RPMI8226 (cell line): ENCODE results near the gene LGMN.

ENCODE experiments used
- DNase-seq: peaks from one replicate; pipeline ENCODE4 v3.0.0-alpha.2; 2015

Gene LGMN

DNA sequence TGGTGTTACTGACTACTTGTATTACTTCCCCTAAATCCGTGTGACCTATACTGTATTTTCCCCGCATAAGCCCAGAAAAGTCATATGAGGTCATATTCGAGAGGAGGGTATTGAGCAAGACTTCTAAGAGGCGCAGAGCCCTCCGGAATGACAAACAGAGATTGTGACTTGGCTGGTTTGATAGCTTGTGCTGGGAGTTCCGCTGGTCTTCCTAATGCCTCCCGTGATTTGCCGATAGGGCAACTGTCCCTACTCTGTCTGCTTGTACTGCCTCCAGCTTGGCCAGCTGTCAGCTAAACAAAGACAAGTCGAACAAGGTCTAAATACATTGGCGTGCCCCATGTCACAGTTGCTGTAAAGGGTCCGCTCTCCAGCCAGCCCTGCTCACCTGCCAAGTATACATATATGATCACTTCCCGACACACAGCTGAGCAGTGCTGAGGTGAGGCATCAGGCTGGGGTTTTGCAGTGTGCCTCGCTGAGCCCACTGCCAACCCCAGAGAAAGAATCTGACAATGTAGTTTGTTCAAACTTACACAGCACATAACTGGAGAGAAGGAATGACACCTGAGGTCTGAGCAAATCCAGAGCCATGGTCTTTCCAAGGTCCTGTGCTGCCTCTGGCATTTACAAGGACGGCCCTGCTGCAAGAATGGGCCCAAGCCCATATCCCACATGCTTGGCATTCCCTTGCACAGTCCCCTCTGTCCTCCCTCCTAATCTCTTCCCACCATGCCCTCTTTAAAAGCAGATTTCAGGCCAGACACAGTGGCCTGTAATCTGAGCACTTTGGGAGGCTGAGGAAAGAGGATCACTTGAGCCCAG is 23.7 kb downstream of the LGMN start:
- DNase-seq: no peak

DNA sequence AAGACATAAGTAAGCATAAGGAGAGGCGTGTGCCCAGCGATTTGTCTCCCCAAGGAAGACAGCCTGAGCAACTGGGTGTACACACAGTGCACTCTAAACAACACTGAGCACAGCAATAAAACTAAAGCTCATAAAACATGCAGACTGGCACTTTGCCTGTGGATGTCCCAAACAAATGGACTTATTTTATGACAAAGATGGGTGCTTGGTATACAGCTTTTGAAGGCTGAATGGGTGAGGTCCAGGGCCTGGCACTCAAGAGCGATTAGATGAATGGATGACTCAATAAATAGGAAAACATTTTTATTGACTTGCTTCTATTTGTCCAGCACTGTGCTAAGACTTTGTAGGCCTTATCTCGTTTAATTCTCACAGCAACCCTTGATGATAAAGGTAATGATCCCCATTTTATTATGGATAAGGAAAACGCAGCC is 28.5 kb downstream of the LGMN start:
- no peak for DNase-seq

DNA sequence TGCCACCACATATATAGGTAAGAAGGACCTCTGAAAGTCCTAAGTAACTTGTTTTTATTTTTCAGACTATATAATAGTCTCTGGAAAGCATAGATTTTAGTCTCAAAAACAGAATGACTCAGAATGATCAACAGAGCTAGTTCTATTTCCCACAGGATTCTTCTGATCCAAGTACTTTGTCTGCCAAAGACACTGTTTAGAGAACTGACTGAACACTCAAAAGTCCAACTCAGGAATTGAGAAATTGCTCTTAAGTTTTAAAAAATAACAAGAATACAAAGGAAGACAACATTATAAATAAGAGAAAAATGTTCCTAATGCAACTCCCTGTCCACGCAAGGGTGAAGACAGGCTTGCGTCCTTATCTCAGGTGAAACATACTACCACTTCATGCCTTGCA is 29.0 kb downstream of the LGMN start:
- DNase-seq: no peak

DNA sequence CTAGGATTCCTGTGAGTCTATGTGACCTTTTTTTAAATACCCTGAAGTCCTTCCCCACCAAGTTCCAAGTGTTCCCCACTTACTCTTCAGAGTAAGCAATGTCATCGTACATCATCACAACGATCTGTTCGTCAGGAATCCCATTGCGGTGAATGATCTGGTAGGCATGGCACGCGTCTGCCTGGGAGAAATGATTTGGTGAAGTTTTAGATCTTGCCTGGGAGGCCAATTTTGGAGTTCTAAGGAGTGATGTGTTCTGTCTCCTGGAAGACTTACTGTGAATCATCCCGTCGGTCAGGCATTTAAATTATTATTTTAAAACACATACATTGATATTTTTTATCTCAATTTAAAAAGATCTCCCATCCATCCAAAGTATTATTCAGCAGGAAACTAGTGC is 29.8 kb downstream of the LGMN start:
- no peak for DNase-seq

DNA sequence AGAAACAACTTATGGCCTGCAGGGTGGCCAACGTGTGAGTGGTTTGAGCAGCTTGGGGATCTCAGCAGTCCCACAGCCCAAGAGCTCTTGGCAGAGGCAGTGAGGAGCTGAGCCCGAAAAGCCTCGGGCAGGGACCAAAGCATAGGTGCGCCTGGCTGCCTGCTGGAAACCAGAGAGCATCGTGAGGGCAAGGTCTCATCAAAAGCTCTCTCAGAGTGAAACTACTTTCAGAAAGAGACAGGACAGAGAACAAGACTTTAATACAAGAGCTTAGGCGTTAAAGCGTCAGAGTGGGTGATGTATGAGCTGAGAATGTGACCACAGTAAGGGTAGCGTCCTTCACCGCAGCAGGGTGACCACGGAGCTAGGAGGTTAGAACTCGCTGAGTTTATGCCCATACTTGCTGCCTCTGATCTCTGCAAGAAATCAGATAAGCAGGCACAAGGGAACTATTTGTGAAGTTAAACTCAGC is 30.8 kb downstream of the LGMN start:
- no peak for DNase-seq

DNA sequence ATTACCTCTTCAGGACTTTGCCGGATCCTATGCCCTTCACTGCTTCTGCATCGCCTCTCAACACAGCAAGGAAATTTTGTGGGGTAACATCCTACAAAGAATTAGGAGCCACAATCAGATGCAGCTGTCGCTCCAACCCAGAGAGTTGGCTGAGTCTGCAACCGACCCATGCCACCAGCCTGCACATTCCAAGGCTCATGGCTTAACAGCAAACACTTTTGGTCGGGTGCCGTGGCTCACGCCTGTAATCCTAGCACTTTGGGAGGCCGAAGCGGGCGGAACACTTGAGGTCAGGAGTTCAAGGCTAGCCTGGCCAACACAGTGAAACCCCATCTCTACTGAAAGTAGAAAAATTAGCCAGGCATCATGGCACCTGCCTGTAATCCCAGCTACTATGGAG is 32.3 kb downstream of the LGMN start:
- no peak for DNase-seq

DNA sequence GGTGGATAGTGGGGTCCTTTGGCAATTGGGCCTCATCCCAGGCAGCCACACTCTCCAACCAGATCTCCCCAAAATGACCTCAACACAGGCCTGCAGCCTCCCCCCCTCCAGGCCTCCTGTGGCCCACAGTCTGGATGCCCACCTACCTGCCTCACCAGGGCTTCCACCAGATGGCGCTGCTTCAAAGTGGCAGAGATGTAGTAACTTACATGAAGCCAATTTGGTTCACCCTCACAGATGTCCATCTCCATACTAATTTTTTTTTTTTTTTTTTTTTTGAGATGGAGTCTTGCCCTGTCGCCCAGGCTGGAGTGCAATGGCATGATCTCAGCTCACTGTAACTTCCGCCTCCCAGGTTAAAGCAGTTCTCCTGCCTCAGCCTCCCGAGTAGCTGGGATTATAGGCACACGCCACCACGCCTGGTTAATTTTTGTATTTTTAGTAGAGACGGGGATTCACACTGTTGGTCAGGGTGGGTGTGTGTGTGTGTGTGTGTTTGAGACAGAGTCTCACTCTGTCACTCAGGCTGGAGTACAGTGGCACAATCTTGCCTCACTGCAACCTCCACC is 33.6 kb downstream of the LGMN start:
- peak; percentile 65 for DNase-seq

DNA sequence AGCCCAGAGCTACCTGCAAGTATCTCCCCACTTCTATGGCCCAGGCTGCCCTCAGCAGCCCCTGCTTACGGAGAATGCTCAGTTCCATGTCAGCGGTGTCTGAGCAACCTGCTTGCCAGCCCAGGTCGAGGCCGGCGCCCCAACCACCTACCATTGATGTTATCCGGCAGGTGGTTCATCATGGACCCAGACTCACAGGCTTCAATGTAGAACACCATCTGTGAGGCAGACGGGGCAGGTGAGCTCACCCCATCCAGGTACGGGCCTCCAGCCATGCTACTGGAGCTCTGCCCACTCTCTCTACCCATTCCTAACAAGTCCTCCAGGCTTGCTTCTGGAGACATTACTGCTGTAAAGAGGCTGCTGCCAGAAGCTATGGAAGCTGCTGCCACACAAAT is 35.8 kb downstream of the LGMN start:
- DNase-seq: no peak

DNA sequence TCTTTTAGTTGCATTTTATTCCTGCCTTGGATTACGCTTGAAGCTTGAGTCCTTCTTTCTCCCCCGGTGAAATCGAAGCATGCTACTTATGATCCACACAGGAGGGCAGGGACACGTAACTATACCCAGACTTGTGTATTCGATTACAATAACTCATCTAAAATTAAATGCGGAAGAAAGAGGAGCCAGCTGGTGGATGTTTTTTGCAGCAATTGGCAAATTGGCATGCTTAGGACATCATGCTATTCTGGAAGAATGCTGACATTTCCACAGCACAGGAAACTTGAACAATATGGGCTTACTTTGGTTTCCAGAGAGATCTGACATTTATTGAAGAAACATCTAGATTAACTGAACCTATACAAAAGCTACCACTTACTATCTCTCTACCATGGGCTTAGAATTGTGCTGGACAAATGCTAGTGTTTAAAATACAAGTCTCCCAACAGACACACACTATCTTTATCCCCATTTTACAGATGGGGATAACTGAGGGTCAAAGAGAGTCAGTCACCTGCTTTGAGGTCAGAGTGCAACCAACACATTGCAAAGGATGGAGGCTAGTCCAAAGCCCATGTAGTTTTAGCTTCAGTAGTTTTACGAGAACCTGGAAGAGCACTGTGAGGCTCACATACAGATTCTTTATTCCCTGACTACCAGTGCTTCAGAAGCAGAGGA is 36.3 kb downstream of the LGMN start:
- DNase-seq: no peak

DNA sequence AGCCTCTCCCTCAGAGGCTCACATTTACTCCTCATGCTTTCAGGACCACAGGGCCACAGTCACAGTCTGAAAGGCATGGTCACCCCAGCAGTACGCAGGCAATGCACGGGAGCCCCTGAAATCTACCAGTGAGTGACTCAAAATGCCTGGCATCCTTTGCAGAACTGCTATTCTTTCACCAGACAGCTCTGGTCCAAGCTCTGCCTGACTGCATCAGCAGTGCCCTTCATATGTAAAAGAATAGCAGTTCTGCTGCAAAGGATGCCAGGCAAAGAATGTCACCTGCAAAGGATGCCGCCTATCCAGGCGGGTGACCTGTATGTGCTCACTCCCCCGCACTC is 38.5 kb downstream of the LGMN start:
- no peak for DNase-seq

DNA sequence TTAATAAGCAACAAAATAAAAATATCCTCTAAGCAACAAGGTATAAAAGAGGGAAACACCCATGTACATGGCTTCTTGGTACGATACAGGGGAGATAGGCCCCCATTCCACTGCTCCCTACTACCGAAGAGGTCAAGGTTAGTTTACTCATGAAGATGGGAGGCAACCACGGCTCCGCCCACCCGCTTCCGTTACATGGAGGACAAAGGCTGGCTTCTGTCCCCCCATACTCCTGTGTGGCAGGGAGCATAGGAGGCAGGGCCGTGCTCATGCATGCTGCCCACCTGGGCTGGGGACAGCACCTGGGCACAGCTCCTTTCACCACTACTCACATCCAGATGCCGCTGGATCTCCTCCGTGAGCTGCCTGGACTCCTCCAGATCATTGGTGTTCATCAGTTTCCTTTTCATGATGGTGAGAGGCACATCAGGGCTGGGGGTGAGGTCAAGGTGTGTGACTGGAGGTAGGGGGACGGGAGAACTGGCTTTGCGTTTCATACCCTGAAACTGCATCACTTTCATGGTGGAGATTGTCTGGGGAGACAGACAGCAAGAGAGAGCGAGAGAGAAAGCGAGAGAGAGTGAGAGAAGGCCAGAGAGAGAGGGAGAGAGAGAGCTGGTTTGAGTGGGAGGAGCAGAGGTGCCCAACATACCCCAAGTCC is 39.0 kb downstream of the LGMN start:
- no peak for DNase-seq

DNA sequence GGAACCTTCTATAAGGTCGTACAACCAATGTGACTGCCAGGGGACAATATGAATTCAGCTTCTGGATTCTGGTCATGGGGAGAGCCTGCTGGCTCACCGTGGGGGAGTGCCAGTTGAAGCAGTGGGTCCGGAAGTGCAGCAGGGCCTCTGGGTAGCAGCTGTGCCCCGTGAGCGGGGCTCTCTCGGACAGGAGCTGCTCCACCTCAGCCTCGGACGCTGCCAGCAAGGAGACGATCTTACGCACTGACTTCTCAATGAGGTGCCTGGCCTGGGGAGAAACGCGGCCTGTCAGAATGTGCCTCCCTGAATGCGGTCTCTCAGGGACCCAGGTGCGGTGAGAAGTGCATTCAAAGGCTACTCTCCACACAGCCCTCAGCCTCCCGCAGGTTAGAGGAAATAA is 42.0 kb downstream of the LGMN start:
- no peak for DNase-seq

DNA sequence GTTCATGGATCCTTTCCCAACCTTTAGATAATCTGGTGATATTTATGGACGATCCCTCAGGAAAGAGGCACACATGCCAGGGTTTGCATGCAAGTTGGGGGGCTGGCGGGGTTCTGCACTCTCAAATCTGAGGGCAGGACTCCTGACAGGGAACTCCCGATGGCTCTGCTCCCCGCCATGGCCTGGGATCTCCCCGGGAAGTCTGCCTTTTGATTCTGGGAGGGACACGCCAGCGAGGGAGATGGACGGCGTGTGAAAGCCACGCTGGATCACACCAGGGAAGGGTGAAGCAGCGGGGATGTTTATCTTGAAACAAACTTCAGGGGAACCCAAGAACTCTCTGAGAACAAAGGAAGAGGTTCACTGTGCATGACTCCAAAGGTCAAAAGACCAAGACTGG is 43.6 kb downstream of the LGMN start:
- no peak for DNase-seq

DNA sequence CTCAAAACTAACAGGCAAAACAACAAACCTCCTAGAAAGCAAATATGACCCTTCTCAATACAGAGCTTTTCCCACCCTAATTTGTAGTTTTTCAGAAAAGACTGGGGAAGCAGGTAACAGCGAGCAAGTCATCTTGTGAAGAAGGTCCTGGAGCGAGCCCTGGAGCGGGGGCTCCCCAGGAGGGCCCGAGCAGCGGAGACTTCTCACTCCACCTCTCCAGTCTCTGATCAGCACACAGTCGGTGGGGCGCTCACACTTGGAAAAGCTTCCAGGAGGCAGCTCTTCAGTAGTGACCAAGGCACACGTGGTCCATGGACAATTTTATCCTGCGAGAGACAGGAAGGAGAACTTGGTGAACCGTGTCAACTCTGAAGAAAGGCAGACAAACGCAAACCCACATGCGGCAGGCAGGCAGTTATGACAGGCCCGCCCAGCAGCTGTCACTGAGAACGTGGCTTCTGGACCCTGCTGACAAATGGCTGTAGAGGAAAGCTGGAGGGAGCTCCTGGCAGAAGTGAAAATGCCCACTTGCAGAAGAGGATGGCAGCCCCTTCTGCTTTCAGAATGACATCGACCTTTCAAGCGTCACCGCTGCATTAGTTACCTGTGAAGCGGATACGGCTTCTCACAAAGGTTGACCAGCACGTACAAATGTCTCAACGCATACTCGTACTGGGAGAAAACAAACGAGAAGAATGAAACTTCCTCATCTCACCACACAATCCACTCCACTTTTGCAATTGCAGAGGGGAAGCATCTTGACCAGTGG is 44.2 kb downstream of the LGMN start:
- DNase-seq: no peak

DNA sequence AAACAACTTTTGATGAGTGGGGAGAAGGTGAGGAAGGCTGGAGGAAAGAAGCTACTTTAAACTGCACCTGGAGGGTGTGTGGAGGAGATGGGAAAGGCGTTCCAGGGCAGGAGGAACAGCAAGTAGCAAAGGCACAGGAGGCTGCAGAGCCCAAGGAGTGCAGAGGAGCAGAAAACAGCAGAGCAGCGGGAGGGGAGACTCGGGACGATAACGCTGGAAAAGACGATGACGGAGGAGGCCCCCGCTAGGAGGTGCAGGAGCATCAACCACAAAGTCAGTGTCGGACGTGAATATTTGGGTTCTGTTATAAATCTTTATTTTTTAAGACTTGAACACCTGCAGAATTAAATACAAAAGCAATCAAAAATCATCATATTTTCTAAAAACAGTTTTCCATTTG is 44.9 kb downstream of the LGMN start:
- DNase-seq: no peak

DNA sequence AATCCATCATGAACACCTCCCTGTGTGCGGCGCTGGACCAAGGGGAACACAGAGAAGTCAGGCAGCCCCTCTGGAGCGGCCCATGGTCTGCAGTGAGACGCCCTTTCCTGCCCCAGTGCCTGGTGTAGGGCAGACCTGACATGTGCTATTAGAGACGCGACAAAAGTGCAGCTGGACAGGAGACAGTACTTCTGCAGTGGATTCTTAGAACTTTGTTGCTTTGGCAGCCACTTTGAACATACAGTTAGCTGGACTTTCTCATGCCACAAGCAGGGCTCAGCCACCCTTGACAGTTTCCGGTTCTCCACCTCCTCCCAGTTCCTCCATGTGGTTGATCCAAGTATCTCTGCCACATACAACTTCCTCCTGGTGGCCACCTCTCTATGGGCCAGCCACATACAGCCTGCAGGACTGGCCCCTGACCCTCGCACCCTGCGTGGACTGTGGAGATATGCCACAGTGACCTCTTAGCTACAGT is 45.9 kb downstream of the LGMN start:
- DNase-seq: no peak

DNA sequence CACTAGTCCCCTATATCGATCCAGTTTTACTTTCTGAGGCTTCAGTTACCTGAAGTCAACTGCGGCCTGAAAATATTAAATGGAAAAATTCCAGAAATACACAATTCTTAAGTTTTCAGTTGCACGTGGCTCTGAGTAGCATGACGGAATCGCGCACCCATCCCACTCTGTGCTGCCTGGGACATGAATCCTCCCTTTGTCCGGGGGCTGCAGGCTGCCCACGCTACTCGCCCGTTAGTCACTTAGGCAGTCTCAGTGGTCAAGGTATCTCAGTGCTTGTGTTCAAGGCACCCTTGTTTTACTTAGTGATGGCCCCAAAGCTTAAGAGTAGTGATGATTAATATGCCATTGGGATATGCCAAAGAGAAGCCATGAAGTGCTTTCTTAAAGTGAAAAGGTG is 46.6 kb downstream of the LGMN start:
- no peak for DNase-seq

DNA sequence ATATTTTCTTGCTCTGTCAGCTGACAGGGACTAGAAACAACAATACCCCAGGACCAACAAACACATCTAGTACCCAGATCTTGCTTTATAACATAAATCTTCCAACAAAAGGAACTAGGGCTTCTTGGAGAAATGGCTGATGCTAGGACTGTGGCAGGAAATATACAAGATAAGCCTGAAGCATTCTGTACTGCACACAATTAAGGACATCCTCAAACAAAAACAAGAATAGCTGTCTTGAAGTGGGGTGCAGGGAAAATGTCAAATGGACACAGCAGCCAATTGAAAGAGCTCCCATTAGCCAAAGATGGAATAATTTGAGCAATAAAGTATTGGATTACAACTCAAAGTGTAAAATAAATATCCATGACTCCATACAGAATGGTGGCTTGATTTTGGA is 50.0 kb downstream of the LGMN start:
- no peak for DNase-seq

DNA sequence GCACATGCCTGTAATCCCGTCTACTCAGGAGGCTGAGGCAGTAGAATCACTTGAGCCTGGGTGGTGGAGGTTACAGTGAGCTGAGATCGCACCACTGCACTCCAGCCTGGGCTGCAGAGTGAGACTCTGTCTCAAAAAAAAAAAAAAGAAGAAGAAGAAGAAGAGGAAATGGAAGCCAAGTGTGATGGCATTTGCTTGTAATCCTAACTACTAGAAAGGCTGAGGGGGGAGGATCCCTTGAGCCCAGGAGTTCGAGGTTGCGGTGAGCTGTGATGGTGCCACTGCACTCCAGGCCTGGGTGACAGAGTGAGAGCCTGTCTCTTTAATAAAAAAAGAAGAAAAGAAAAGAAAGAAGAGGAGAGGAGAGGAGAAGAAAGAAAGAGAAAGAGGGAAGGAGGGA is 52.1 kb downstream of the LGMN start:
- no peak for DNase-seq

DNA sequence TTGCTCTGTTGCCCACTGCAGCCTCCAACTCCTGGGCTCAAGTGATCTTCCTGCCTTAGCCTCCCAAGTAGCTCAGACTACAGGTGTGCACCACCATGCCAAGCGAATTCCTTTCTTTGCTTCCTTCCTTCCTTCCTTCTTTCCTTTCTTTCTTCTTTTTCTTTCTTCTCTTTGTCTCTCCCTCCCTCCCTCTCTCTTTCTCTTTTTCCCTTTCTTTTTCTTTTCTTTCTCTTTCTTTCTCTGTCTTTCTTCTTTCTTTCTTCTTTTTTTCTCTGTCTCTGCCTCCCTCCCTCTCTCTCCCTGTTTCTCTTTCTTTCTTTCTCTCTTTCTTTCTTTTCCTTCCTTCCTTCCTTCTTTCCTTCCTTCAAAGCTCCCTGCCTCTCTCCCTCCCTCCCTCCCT is 52.9 kb downstream of the LGMN start:
- DNase-seq: no peak

DNA sequence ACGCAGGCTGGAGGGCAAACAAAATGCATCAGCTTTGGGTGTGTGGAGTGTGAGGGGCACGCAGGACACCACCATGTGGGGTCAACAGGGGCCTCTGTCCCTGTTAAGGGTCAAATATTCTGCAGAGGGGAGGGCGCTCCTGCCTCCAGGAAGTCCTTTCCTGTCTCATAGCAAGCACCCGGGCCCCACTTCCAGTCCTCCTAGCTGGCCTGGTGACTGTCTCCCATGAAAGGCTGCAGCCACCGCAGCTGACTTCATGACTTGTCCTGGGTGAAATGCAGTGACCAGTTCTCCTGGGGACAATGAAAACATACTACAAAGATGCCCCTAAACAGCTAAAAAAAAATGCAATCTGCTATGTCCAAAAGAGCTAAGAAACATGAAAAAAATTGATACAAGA is 53.6 kb downstream of the LGMN start:
- no peak for DNase-seq

DNA sequence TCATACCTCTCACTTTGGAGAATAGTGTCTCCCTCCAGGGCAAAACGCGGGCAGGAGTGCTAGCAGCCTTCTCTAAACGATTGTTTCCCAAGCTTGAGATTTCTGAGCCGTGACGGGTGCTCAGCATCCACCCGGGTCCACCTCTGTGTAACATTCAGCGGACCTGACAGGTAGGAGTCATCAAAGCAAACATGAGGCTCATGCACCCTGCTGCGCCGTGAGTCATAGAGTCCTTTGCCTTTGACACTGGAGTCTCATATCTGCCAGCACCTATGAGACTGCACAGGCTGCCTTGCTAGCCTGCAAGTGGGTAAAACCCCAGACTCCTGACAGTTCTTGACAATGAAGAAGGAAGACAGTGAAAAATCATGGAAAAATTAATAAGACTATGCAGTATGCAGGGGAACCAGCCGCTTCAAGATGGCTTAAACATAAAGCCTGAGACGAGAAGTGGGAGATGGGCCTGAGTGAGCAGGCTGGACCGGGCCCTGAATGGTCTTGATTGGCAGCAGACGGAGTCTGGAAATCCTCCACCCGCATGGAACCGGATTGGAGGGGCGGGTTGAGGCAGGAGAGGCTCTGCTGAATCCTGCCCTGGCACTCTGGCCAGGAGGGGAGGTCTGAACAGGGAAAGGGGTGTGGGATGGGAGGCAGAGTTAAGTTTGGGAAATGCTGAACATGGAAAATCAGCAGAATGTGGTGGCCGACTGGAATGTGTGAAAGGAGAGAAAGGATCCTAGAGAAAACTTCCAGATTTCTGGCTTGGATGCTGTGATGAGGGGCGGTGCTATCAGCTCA is 54.2 kb downstream of the LGMN start:
- DNase-seq: no peak
